Astrocyte (in vitro differentiated cells and primary cell): Measurements from ENCODE around the gene TRPM3. TPM values are rescaled to one million over a fixed set of nuclear protein-coding genes. Genes with fewer than 3 reads are reported as not detected.

Experiments
- DNase-seq: peaks from one replicate; pipeline ENCODE4 v3.0.0-alpha.2; 2010; ENCODE audit warnings: low read depth
- FAIRE-seq: peaks from 2 replicates; lab custom pipeline; 2011; peaks lifted over from hg19 to GRCh38; lab: Jason Lieb, UNC
- H2AFZ ChIP-seq: 2 replicates; pipeline ENCODE4 v1.6.0; 2012; ENCODE audit warnings: low read depth, low read length, inconsistent platforms
- H3K27ac ChIP-seq: 2 replicates; pipeline ENCODE4 v1.5.1; 2011; ENCODE audit warnings: low read depth, low read length, inconsistent platforms
- H3K27me3 ChIP-seq: 2 replicates; pipeline ENCODE4 v1.6.0; 2011; ENCODE audit warnings: low read length, inconsistent platforms; ENCODE audit not compliant: insufficient read depth
- H3K36me3 ChIP-seq: 2 replicates; pipeline ENCODE4 v1.5.1; 2011; ENCODE audit warnings: low read length, inconsistent platforms; ENCODE audit not compliant: insufficient read depth
- H3K4me1 ChIP-seq: 2 replicates; pipeline ENCODE4 v1.5.1; 2011; ENCODE audit warnings: low read length, inconsistent platforms; ENCODE audit not compliant: insufficient read depth
- H3K4me2 ChIP-seq: 2 replicates; pipeline ENCODE4 v1.6.0; 2012; ENCODE audit warnings: low read length, inconsistent platforms
- H3K4me3 ChIP-seq: 2 replicates; pipeline ENCODE4 v1.5.1; 2011; ENCODE audit warnings: low read depth, mild to moderate bottlenecking, low read length, inconsistent platforms; ENCODE audit not compliant: insufficient read depth
- H3K79me2 ChIP-seq: 2 replicates; pipeline ENCODE4 v1.6.0; 2012; ENCODE audit warnings: mild to moderate bottlenecking, low read length, inconsistent platforms; ENCODE audit not compliant: insufficient read depth
- H3K9ac ChIP-seq: 2 replicates; pipeline ENCODE4 v1.6.0; 2012; ENCODE audit warnings: mild to moderate bottlenecking, low read length, inconsistent platforms
- H3K9me3 ChIP-seq: 2 replicates; pipeline ENCODE4 v1.5.1; 2012; ENCODE audit warnings: low read depth, mild to moderate bottlenecking, low read length, inconsistent platforms; ENCODE audit not compliant: insufficient read depth
- H4K20me1 ChIP-seq: 2 replicates; pipeline ENCODE4 v1.6.0; 2012; ENCODE audit warnings: low read length, inconsistent platforms; ENCODE audit not compliant: insufficient read depth
- H3K27ac Mint-ChIP-seq: one replicate; pipeline ENCODE4 v1.8.0; 2021; ENCODE audit warnings: mild to moderate bottlenecking, mixed read lengths; ENCODE audit not compliant: unreplicated experiment
- H3K27me3 Mint-ChIP-seq: one replicate; pipeline ENCODE4 v1.8.0; 2021; ENCODE audit warnings: low read depth, mixed read lengths; ENCODE audit not compliant: unreplicated experiment
- H3K36me3 Mint-ChIP-seq: one replicate; pipeline ENCODE4 v1.8.0; 2021; ENCODE audit warnings: low read depth, mixed read lengths; ENCODE audit not compliant: unreplicated experiment
- H3K4me1 Mint-ChIP-seq: one replicate; pipeline ENCODE4 v1.8.0; 2021; ENCODE audit warnings: low read depth, mixed read lengths; ENCODE audit not compliant: unreplicated experiment
- H3K4me3 Mint-ChIP-seq: one replicate; pipeline ENCODE4 v1.8.0; 2021; ENCODE audit warnings: mild to moderate bottlenecking, moderate library complexity, mixed read lengths; ENCODE audit not compliant: unreplicated experiment
- H3K9me3 Mint-ChIP-seq: one replicate; pipeline ENCODE4 v1.8.0; 2021; ENCODE audit warnings: mild to moderate bottlenecking, mixed read lengths; ENCODE audit not compliant: unreplicated experiment
- CTCF ChIP-seq: IDR thresholded peaks from 2 replicates; pipeline ENCODE4 v1.5.1; 2011; ENCODE audit warnings: low read depth, mild to moderate bottlenecking, inconsistent platforms, low read length, moderate library complexity; ENCODE audit not compliant: insufficient read depth
- EZH2 ChIP-seq: IDR thresholded peaks from 2 replicates; pipeline ENCODE4 v1.6.1; 2012; ENCODE audit warnings: mild to moderate bottlenecking, low read length, inconsistent platforms; ENCODE audit not compliant: insufficient read depth
- total RNA-seq: library from RNA; stranded (reverse); gene quantifications from 2 replicates; pipeline ENCODE4 v1.2.1, GENCODE V29; 2021

TRPM3 gene
- total RNA-seq, 1 donor from 2014 or later, result 0.14 TPM

- no peak overlapping the region for H3K4me3 Mint-ChIP-seq
- H3K27ac Mint-ChIP-seq, result no peak overlapping the region
- no peaks in the 10 kb centered on the region for H3K79me2 ChIP-seq
- H3K27me3 ChIP-seq, result no peaks in the 10 kb centered on the region
- no peaks in the 10 kb centered on the region for H3K36me3 Mint-ChIP-seq
- FAIRE-seq, result no peak
- H2AFZ ChIP-seq, result no peak overlapping the region
- no peak overlapping the region for H3K9ac ChIP-seq
- no peaks in the 10 kb centered on the region for H3K36me3 ChIP-seq
- H3K9me3 ChIP-seq, result no peaks in the 10 kb centered on the region
- no peaks in the 10 kb centered on the region for H3K9me3 Mint-ChIP-seq
- no peak overlapping the region for H3K27ac ChIP-seq
- TF ChIP-seq EZH2 (no peak), CTCF (no peak)
- no peaks in the 10 kb centered on the region for H4K20me1 ChIP-seq
- no peak overlapping the region for H3K4me3 ChIP-seq
- peaks cover 26% of the 10 kb centered on the region for H3K4me1 ChIP-seq
- H3K27me3 Mint-ChIP-seq, result no peaks in the 10 kb centered on the region
- no peak for DNase-seq
- no peak overlapping the region for H3K4me2 ChIP-seq
- peaks cover 26% of the 10 kb centered on the region for H3K4me1 Mint-ChIP-seq
Observed at GRCh38 chr9:70597886-70598285, 523.5 kb downstream of the TRPM3 start.

- Histone ChIP-seq H3K27ac (no peak overlapping the region), H3K79me2 (no peaks in the 10 kb centered on the region), H3K4me3 (no peak overlapping the region), H3K4me2 (no peak overlapping the region), H4K20me1 (no peaks in the 10 kb centered on the region), H2AFZ (no peak overlapping the region), H3K36me3 (no peaks in the 10 kb centered on the region), H3K27me3 (no peaks in the 10 kb centered on the region), H3K9me3 (no peaks in the 10 kb centered on the region), H3K9ac (no peak overlapping the region), H3K4me1 (peaks cover 10% of the 10 kb centered on the region)
- Mint-ChIP-seq H3K27ac (no peak overlapping the region), H3K27me3 (no peaks in the 10 kb centered on the region), H3K9me3 (no peaks in the 10 kb centered on the region), H3K36me3 (no peaks in the 10 kb centered on the region), H3K4me1 (peaks cover 9% of the 10 kb centered on the region), H3K4me3 (no peak overlapping the region)
- TF ChIP-seq EZH2, result no peak
- no peak for TF ChIP-seq CTCF
- no peak for DNase-seq
- FAIRE-seq, result peak; percentile 20
Observed at GRCh38 chr9:70595211-70595610, 526.2 kb downstream of the TRPM3 start.

GRCh38 chr9:70594386-70594944 is 527.0 kb downstream of the TRPM3 start:
- Mint-ChIP-seq H3K4me3 (no peak overlapping the region), H3K9me3 (no peaks in the 10 kb centered on the region), H3K27ac (peak overlapping the region; percentile 66), H3K4me1 (peaks cover 12% of the 10 kb centered on the region), H3K36me3 (no peaks in the 10 kb centered on the region), H3K27me3 (no peaks in the 10 kb centered on the region)
- Histone ChIP-seq H4K20me1 (no peaks in the 10 kb centered on the region), H3K4me3 (no peak overlapping the region), H3K4me2 (no peak overlapping the region), H2AFZ (no peak overlapping the region), H3K9me3 (no peaks in the 10 kb centered on the region), H3K79me2 (no peaks in the 10 kb centered on the region), H3K27ac (no peak overlapping the region), H3K36me3 (no peaks in the 10 kb centered on the region), H3K9ac (no peak overlapping the region), H3K4me1 (peaks cover 12% of the 10 kb centered on the region), H3K27me3 (no peaks in the 10 kb centered on the region)
- no peak for TF ChIP-seq CTCF
- TF ChIP-seq EZH2, result no peak
- FAIRE-seq, result peak; percentile 71
- DNase-seq, result peak; percentile 55
